ENCODE measurements around the gene MBTPS1.

GRCh38 chr16:84131117-84131516 lies 14.4 kb upstream of the MBTPS1 start:
- TF ChIP-seq CTCF (IDR thresholded peaks at IDR 0.05), result no peak
- no peak for TF ChIP-seq POLR2A (IDR thresholded peaks at IDR 0.05)
- no peak for TF ChIP-seq EP300 (IDR thresholded peaks at IDR 0.05)
